ENCODE measurements around the gene SYT1. TPM values are rescaled to one million over a fixed set of nuclear protein-coding genes. Genes with fewer than 3 reads are reported as not detected.

SYT1 gene
- total RNA-seq, 2 experiments from 2014 or later: not detected

DNA sequence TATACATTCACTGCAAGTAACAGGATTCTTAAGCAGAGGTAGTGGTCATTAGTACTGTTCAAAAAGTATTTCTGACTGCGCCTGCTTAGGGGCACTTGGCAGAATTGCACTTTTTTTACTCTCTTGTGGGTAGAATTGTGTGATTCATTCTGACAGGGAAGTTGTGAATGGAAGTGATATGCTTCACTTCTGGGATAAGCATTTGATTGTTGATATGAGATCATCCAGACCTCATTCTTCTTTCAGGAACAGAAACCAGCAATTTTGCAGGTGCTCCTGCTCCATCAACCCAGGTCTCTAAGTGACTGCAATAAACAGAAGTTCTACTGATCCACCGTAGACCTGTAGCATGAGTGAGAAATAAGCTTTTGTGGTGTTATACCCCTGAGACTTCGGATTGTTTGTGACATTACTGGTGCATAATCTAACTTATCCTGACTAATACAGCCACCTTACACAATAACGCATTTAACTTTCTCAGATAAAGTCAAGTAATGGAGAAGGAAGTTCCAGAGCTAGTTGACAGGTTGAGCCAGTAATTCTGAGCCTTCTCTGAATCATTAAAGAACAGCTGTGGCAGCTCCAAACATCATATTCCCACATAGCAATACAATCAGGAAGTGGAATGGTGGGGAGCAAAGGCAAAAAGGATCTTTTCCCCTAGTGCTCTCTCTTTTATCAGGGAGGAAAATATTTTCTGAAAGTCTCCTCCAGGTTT lies 387.9 kb downstream of the SYT1 start:
- Mint-ChIP-seq H3K9me3 (peaks cover 7% of the 10 kb centered on the region), H3K27ac (no peak overlapping the region), H3K36me3 (ENCODE audit: low read depth) (no peaks in the 10 kb centered on the region), H3K4me3 (no peak overlapping the region), H3K4me1 (ENCODE audit: low read depth) (no peaks in the 10 kb centered on the region), H3K27me3 (no peaks in the 10 kb centered on the region)
- intact Hi-C loops (cut with DNase I, micrococcal nuclease): no loop called here
- ChIA-PET CTCF (no interaction called here), POLR2A (no interaction called here)
- no peak for ATAC-seq (ENCODE audit: poor library complexity)
- DNase-seq: peak in 1 of 14 experiments; percentile 1
- H3K27me3 ChIP-seq (ENCODE audit: control insufficient read depth in 1 of 2, insufficient read depth in 2 of 2, low read length in 2 of 2): no peaks in the 10 kb centered on the region
- TF ChIP-seq, protein P1, sequence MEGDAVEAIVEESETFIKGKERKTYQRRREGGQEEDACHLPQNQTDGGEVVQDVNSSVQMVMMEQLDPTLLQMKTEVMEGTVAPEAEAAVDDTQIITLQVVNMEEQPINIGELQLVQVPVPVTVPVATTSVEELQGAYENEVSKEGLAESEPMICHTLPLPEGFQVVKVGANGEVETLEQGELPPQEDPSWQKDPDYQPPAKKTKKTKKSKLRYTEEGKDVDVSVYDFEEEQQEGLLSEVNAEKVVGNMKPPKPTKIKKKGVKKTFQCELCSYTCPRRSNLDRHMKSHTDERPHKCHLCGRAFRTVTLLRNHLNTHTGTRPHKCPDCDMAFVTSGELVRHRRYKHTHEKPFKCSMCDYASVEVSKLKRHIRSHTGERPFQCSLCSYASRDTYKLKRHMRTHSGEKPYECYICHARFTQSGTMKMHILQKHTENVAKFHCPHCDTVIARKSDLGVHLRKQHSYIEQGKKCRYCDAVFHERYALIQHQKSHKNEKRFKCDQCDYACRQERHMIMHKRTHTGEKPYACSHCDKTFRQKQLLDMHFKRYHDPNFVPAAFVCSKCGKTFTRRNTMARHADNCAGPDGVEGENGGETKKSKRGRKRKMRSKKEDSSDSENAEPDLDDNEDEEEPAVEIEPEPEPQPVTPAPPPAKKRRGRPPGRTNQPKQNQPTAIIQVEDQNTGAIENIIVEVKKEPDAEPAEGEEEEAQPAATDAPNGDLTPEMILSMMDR (IDR thresholded peaks at IDR 0.05): no peak
- no peaks in the 10 kb centered on the region for H3K4me1 ChIP-seq (ENCODE audit: insufficient read depth, low read length)
- no peak overlapping the region for H3K27ac ChIP-seq (ENCODE audit: low read depth in 1 of 2, low read length in 2 of 2)
- no peak overlapping the region for H3K4me3 ChIP-seq (ENCODE audit: low read length)
- no peaks in the 10 kb centered on the region for H3K36me3 ChIP-seq (ENCODE audit: insufficient read depth, low read length)
- no peaks in the 10 kb centered on the region for H3K9me3 ChIP-seq (ENCODE audit: control insufficient read depth in 1 of 2, insufficient read depth in 1 of 2, low read length in 2 of 2)

DNA sequence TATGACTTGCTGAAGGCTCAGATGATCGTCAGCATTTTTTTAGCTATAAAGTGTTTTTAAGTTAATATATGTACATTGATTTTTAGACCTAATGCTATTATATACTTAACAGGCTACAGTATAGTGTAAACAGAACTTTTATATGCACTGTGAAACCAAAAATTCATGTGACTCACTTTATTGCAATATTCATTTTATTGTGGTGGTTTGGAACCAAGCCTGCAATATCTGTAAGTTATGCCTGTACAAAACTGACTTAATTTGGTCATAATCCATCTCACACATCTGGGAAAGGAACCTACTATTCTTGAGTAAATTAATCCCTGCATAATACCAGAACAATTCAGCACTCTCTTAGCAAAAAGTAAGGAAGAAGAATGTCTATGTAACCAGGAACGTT lies 390.7 kb downstream of the SYT1 start:
- no peaks in the 10 kb centered on the region for H3K27me3 Mint-ChIP-seq
- intact Hi-C loops (cut with DNase I, micrococcal nuclease): no loop called here
- no peak for ATAC-seq (ENCODE audit: poor library complexity)
- H3K36me3 Mint-ChIP-seq (ENCODE audit: low read depth): no peaks in the 10 kb centered on the region
- H3K4me3 ChIP-seq (ENCODE audit: low read length): no peak overlapping the region
- H3K27ac Mint-ChIP-seq: no peak overlapping the region
- TF ChIP-seq, protein P1 (IDR thresholded peaks at IDR 0.05): no peak
- no peaks in the 10 kb centered on the region for H3K27me3 ChIP-seq (ENCODE audit: control insufficient read depth in 1 of 2, insufficient read depth in 2 of 2, low read length in 2 of 2)
- peaks cover 4% of the 10 kb centered on the region for H3K9me3 Mint-ChIP-seq
- H3K4me1 ChIP-seq (ENCODE audit: insufficient read depth, low read length): no peaks in the 10 kb centered on the region
- H3K4me1 Mint-ChIP-seq (ENCODE audit: low read depth): no peaks in the 10 kb centered on the region
- no peak for DNase-seq
- ChIA-PET CTCF (no interaction called here), POLR2A (no interaction called here)
- H3K9me3 ChIP-seq (ENCODE audit: control insufficient read depth in 1 of 2, insufficient read depth in 1 of 2, low read length in 2 of 2): no peaks in the 10 kb centered on the region
- H3K4me3 Mint-ChIP-seq: no peak overlapping the region
- no peak overlapping the region for H3K27ac ChIP-seq (ENCODE audit: low read depth in 1 of 2, low read length in 2 of 2)
- H3K36me3 ChIP-seq (ENCODE audit: insufficient read depth, low read length): no peaks in the 10 kb centered on the region

DNA sequence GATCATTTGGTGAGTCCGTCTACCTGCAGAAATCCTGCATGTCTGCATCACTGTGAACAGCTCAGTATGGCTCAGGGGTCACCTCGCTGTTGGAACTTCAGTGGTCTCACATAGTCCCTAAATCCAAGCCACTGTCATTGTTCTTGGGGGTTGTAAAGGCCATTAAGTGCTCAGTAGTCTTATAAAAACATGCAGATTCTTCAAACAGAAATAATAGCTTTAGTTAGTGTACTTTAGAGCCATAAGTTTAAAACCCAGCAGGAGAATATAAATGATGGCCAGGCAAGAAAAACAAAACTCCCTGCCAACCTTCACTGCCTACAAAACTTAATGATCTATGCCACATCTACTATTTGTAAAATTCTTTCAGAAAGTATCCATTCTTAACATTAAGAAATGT lies 396.3 kb downstream of the SYT1 start:
- no peaks in the 10 kb centered on the region for H3K9me3 Mint-ChIP-seq
- CTCF ChIA-PET: no interaction called here
- Histone ChIP-seq H3K4me3 (ENCODE audit: low read length) (no peak overlapping the region), H3K36me3 (ENCODE audit: insufficient read depth, low read length) (no peaks in the 10 kb centered on the region), H3K9me3 (ENCODE audit: control insufficient read depth in 1 of 2, insufficient read depth in 1 of 2, low read length in 2 of 2) (no peaks in the 10 kb centered on the region), H3K27ac (ENCODE audit: low read depth in 1 of 2, low read length in 2 of 2) (no peak overlapping the region), H3K27me3 (ENCODE audit: control insufficient read depth in 1 of 2, insufficient read depth in 2 of 2, low read length in 2 of 2) (no peaks in the 10 kb centered on the region), H3K4me1 (ENCODE audit: insufficient read depth, low read length) (no peaks in the 10 kb centered on the region)
- POLR2A ChIA-PET: no interaction called here
- ATAC-seq (ENCODE audit: poor library complexity) (no peak), DNase-seq (no peak)
- no peaks in the 10 kb centered on the region for H3K27me3 Mint-ChIP-seq
- no peak overlapping the region for H3K27ac Mint-ChIP-seq
- H3K4me1 Mint-ChIP-seq (ENCODE audit: low read depth): no peaks in the 10 kb centered on the region
- no peaks in the 10 kb centered on the region for H3K36me3 Mint-ChIP-seq (ENCODE audit: low read depth)
- intact Hi-C loops (cut with DNase I, micrococcal nuclease): no loop called here
- TF ChIP-seq, protein P1 (IDR thresholded peaks at IDR 0.05): no peak
- H3K4me3 Mint-ChIP-seq: no peak overlapping the region
